Fibroblast of the aortic adventitia (primary cell): Measurements from ENCODE around the gene GALNS. TPM values are rescaled to one million over a fixed set of nuclear protein-coding genes. Genes with fewer than 3 reads are reported as not detected.

ENCODE experiments used
- DNase-seq: peaks from one replicate; pipeline ENCODE4 v3.0.0-alpha.2; 2010; ENCODE audit warnings: low read depth
- H3K4me3 ChIP-seq: 2 replicates; pipeline ENCODE4 v1.5.1; 2011; ENCODE audit warnings: low read depth, mild to moderate bottlenecking, control low read depth, low read length, moderate library complexity
- total RNA-seq: library from RNA; depleted of rRNA; stranded (reverse); fragments of >200 nt; gene quantifications from 2 replicates; pipeline ENCODE4 v1.2.3, GENCODE V29; 2012; ENCODE audit warnings: low replicate concordance
- TF ChIP-seq, protein P1 (sequence below): IDR thresholded peaks from 2 replicates; pipeline ENCODE4 v1.5.1; 2011; ENCODE audit warnings: mild to moderate bottlenecking, low read length, control low read depth, inconsistent platforms; ENCODE audit not compliant: insufficient read depth

The GALNS gene
- total RNA-seq, 1 donor, result 22.5 TPM

DNA sequence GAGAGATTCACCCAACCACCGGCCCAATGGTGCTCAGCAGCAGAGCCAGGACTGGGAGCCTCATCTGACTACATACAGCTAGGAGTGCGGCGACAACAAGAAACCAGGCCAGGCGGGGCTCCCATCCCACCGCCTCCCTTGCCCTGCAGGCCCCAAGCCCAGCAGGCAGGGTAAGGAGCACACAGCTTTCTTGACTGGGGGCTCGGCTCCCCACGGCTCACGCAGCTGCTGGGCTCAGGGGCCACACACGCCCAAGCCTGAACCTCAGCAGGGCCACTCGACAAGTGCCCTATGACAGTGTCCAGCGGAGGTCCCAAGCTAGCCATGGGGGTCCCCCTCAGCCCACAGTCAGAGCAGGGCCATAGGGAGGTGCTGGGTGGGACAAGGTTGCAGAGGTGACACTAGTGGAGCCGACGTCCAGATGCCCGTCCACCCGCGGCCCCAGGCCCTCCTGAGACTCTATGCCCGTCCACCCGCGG, 85.4 kb downstream of the GALNS start:
- no peak overlapping the region for H3K4me3 ChIP-seq
- TF ChIP-seq, protein P1, sequence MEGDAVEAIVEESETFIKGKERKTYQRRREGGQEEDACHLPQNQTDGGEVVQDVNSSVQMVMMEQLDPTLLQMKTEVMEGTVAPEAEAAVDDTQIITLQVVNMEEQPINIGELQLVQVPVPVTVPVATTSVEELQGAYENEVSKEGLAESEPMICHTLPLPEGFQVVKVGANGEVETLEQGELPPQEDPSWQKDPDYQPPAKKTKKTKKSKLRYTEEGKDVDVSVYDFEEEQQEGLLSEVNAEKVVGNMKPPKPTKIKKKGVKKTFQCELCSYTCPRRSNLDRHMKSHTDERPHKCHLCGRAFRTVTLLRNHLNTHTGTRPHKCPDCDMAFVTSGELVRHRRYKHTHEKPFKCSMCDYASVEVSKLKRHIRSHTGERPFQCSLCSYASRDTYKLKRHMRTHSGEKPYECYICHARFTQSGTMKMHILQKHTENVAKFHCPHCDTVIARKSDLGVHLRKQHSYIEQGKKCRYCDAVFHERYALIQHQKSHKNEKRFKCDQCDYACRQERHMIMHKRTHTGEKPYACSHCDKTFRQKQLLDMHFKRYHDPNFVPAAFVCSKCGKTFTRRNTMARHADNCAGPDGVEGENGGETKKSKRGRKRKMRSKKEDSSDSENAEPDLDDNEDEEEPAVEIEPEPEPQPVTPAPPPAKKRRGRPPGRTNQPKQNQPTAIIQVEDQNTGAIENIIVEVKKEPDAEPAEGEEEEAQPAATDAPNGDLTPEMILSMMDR, result no peak
- no peak for DNase-seq

DNA sequence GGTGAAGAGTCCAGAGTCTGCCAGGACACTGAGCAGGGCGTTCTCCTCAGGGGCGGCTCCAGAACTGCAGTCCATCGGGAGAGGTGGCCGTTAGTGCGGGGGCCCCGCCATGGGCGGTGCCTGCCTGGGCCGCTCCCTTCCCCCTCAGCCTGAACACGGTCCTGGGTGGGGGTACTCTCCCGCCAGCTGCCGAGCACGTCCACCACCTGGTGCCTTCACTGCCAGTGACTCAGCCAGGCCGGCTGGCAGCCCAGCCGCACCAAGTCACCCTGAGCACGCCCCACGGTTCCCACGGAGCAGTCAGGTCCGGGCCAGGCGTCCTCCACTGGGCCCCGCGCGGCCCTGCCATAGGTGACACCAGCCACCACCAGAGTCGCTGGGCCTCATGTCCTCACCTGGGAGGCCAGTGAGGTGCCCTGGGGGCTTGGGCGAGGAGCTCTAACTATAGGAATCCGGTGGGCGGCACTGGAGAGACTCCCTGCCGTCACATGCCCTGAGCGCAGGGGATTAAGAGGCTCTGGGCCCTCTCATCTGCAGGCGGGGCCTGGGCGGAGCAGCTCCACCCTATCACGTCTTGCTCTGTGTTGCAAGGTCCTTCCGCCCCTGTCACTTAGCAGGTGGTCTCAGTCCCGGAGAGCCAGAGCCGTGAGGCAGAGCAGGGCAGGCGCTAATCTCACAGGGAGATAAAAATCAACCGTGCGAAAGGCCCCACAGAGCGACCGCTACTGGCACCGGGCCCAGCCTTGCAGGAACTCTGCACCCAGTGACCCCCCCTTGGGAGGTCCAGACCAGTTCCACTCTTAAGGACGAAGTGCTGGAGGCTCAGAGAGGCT, 86.1 kb downstream of the GALNS start:
- no peak for DNase-seq
- TF ChIP-seq, protein P1, result no peak
- H3K4me3 ChIP-seq, result no peak overlapping the region

DNA sequence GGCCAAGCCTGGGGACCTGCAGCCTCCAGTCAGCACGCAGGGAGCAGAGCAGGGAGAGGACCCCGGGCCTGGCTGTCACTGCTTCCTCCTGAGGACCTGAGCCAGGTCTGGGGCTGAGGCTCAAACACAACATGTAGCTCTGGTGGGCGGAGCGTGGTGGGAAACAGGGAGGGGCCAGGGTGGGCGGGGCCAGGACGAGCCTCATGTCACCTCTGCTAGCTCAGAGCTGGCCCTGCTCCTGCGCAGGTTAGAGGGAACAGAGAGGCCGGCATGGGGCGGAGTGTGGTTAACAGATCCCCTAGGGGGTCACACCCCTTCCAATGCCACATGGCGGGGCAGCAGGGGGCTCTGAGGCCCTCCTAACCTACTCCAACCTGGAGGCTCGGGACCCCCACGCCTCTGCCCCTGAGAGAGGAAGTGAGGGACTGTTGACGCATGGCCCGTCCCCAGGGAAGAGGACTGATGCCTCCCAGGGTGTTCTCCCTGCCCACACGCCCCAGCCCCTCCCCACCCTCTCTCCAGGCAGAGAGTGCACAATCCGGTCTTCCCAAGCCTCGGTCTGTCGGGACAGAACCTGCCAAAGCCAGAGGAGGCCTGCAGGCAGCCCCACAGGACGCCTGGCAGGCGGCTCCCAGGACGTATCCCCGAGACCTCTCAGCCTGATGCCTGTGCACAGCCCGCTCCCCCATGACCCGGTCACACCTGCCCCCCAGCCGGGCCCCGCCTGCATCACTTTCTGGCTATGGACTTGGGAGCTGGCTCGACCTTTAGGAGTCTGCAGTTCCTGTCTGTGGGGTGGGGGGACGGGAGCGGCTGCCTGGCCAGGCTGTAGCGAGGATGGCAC, 86.9 kb downstream of the GALNS start:
- H3K4me3 ChIP-seq, result no peak overlapping the region
- DNase-seq, result no peak
- TF ChIP-seq, protein P1, result no peak

DNA sequence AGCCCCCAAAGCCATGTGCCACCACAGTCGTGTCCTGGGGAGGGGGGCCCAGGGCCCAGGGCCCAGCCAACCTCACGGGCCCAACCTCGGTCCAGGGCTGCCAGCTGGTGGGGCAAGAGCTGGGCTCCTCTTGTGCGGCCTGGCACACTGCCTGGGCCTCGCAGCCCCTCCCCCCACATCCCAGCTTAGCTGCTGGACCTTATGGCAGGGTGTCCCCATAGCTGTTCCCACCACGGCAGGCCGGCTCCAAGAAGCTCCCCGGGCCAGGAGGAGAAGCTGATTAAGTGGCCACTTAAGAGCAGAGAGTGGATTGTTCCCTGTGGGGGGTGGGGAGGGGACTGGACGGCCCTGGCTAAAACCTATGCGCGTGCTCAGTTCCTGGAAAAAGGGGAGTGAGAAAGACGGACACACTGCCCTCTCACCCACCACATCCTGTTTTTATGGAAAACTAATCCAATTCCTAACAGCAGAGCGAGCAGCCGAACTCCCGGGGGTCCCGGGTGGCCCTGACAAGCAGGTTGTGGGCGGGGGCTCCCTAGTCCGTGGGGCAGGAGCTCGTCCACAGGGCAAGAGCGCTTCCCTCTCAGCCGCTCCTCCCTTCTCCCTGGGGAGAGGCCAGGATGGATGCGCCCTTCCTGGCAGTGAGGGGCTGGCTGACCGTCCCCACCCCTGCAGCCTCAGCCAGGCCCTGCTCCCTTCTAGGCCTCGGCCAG, 88.5 kb downstream of the GALNS start:
- DNase-seq, result peak; percentile 69
- TF ChIP-seq, protein P1, result no peak
- no peak overlapping the region for H3K4me3 ChIP-seq

DNA sequence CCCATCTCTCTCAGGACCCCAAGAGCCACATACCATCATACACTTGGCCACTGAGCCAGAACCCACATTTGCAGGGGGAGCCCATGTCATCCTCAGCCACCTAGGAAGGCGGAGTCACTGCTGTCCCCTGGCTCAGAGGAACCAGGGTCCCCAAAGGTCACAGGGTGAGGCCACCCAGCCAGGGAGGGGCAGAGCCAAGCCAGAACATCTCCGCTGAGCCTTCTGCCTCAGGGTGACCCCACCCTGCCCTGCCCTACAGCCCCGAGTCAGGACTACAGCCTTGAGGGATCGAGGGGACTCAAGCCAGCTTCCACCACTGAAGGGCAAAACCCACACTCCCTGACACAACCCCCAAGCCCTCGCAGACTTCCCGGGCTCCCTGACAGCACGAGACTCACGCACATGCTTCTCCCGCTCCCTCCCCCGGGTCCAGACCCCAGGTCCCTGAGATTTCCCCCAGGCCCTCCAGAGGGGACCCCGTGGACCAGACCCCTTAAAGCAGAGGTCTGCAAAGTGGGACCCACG, 89.1 kb downstream of the GALNS start:
- TF ChIP-seq, protein P1, result no peak
- DNase-seq, result no peak
- no peak overlapping the region for H3K4me3 ChIP-seq

DNA sequence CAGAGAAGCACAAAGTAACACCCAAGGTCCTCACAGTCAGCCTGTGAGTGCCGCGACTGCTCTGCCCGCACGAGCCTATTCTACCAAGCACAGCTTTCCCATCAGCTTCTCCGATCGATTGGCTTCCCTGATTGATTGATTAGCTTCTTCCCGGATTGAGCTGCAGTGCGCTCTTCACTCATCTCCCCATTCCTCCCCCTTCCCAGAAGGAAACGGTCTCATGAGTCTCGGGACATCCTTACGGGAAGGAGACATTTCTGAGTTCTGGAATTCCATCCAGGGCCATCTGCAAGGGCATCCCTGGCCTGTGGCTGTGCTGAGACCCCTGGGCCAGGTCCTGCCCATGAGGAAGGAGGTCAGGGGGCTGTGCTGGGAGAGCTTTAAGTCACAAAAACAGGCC, 89.8 kb downstream of the GALNS start:
- H3K4me3 ChIP-seq, result no peak overlapping the region
- no peak for DNase-seq
- TF ChIP-seq, protein P1, result no peak
